ENCODE measurements around the gene KAZN. TPM values are rescaled to one million over a fixed set of nuclear protein-coding genes. Genes with fewer than 3 reads are reported as not detected.

KAZN gene
- total and polyA plus RNA-seq, 2 of the 8 experiments (the other 6 are each of a cell fraction or from before 2014, with no cell fraction given), result 3.7 to 11.8 TPM

DNA sequence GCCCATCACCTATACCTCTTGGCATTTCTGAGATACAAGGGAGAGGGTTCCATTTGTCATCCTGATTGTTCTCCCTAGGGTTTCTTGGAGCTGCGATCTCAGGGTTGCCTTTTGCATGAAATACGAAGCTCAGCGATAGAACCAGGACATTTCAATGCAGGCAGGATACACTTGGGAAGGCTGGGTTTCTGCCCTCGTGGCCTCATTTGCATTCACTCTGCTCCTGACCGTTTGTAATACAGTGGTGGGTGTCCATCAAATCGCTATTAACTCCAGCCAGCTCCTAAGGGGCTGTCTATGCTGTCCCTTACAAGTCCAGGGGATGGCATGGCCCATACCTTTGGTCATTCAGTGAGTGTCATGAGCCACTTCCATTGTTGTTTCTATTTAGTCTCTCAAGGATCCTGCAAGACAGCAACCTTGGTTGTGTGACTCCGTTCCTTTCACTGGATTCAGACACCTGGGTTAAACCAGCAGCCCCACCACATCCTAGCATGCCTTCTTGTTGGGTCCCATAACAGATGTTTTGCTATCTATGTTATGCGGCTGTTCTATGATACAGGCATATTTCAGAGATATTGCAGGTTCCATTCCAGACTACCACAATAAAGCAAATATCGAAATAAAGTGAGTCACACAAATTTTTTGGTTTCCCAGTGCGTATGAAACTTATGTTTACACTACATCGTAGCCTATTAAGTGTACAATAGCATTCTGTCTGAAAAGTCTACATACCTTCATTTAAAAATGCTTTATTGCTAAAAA is 18.3 kb downstream of the KAZN start (continued):
- no peak for TF ChIP-seq RAD21 (IDR thresholded peaks at IDR 0.05 in 1 of 2, conservative IDR thresholded peaks at IDR 0.05 in 1 of 2; ENCODE audit: low read depth in 2 of 2, low read length in 2 of 2)
- no peak for TF ChIP-seq CTBP2 (IDR thresholded peaks at IDR 0.05; ENCODE audit: borderline replicate concordance, insufficient read depth, insufficient read length, low read length)
- no peak for TF ChIP-seq SUZ12 (IDR thresholded peaks at IDR 0.05; ENCODE audit: low read length)
- no peak for TF ChIP-seq BACH1 (IDR thresholded peaks at IDR 0.05; ENCODE audit: low read length)
- no peak for TF ChIP-seq KDM5A (IDR thresholded peaks at IDR 0.05; ENCODE audit: low read length)
- TF ChIP-seq TAF1 (IDR thresholded peaks at IDR 0.05; ENCODE audit: low read depth, low read length), result no peak
- no peak for TF ChIP-seq RXRA (IDR thresholded peaks at IDR 0.05; ENCODE audit: insufficient read depth, low read depth, low read length)
- no peak for TF ChIP-seq EGR1 (IDR thresholded peaks at IDR 0.05; ENCODE audit: borderline replicate concordance, low read depth, low read length)
- TF ChIP-seq NANOG (IDR thresholded peaks at IDR 0.05; ENCODE audit: insufficient read depth, low read depth, low read length, poor library complexity, severe bottlenecking), result no peak
- TF ChIP-seq SP1 (IDR thresholded peaks at IDR 0.05; ENCODE audit: low read depth, low read length), result no peak
